Mammary epithelial cell (primary cell): ENCODE results near the gene ALG3.

Experiments
- EZH2 ChIP-seq: IDR thresholded peaks from 2 replicates; pipeline ENCODE4 v1.6.1; 2012; ENCODE audit warnings: low read length, inconsistent platforms, borderline replicate concordance
- TF ChIP-seq, protein P1 (sequence below), 2 donors: IDR thresholded peaks in 1 of 2; conservative IDR thresholded peaks in 1 of 2; 2 replicates each; pipeline ENCODE4 v1.5.1; 2011 to 2012; ENCODE audit warnings: inconsistent platforms in 2 of 2, low read length in 2 of 2, mild to moderate bottlenecking in 2 of 2, control low read depth in 1 of 2, low read depth in 1 of 2; ENCODE audit not compliant: insufficient read depth in 1 of 2; ENCODE audit errors: extremely low read depth in 1 of 2

DNA sequence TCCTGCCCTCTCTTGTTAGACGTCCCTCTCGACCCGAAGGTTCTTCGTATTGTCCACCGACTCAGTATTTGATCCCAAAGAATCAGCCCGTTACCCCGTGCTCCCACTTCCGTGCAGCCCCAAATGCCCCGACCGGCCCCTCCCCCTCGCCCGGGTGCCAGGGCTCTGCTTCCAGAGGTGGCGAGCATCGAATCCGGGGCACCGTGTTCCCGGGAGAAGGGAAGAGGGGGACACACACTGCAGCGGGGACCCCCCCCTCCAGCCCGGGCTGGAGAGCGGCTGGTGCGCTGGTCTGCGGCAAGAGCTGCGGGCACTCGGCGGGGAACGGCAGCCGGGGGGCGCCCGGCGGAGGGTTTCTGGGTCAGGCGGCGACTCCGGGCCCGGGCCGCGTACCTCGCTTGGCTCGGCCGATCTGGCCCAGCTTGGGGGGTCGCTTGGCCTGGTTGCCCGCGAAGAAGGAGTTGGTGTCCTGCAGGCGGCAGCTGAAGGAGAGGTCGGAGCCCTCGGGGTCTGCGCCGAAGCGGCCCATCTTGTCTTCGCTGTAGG, 12.0 kb upstream of the ALG3 start:
- TF ChIP-seq, protein P1, sequence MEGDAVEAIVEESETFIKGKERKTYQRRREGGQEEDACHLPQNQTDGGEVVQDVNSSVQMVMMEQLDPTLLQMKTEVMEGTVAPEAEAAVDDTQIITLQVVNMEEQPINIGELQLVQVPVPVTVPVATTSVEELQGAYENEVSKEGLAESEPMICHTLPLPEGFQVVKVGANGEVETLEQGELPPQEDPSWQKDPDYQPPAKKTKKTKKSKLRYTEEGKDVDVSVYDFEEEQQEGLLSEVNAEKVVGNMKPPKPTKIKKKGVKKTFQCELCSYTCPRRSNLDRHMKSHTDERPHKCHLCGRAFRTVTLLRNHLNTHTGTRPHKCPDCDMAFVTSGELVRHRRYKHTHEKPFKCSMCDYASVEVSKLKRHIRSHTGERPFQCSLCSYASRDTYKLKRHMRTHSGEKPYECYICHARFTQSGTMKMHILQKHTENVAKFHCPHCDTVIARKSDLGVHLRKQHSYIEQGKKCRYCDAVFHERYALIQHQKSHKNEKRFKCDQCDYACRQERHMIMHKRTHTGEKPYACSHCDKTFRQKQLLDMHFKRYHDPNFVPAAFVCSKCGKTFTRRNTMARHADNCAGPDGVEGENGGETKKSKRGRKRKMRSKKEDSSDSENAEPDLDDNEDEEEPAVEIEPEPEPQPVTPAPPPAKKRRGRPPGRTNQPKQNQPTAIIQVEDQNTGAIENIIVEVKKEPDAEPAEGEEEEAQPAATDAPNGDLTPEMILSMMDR (conservative IDR thresholded peaks at IDR 0.05 in 1 of 2, IDR thresholded peaks at IDR 0.05 in 1 of 2; ENCODE audit: extremely low read depth in 1 of 2, insufficient read depth in 1 of 2, low read depth in 1 of 2, low read length in 2 of 2) = no peak
- no peak for TF ChIP-seq EZH2
